ENCODE results near the gene STK17B.

DNA sequence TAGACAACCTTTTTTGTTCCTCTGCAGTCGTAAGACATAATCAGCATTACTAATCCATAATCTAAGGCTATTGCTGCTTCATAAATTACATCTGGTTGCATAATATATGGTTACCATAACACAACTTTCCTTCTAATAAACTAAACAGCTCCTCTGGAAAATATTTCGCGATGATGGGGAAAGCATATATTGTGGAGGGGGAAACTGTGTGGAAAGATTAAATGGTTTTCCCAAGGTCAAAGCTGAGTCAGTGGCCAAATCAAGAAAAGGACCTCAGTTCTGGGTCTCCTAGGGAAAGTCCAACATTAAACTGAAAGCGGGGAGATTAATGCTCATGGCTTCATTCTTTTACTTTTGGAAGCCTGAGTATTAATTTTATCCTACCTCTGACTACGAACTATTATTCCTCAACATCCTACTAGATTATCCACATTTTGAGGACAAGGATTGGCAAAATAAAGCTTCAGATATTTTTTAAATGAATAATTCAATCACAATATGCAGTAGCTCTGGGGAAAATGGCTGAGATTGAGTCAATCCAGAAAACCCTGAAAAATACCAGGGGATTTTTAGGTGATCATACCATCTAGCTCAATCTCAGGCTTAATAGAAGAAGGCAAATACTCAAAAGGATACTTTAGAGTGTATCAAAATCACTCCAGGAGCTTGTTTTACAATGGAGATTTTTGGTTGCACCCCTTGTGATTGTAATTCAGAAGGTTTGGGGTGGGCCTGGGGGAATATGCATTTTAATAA, 33.8 kb upstream of the STK17B start:
- TF ChIP-seq, protein P1, sequence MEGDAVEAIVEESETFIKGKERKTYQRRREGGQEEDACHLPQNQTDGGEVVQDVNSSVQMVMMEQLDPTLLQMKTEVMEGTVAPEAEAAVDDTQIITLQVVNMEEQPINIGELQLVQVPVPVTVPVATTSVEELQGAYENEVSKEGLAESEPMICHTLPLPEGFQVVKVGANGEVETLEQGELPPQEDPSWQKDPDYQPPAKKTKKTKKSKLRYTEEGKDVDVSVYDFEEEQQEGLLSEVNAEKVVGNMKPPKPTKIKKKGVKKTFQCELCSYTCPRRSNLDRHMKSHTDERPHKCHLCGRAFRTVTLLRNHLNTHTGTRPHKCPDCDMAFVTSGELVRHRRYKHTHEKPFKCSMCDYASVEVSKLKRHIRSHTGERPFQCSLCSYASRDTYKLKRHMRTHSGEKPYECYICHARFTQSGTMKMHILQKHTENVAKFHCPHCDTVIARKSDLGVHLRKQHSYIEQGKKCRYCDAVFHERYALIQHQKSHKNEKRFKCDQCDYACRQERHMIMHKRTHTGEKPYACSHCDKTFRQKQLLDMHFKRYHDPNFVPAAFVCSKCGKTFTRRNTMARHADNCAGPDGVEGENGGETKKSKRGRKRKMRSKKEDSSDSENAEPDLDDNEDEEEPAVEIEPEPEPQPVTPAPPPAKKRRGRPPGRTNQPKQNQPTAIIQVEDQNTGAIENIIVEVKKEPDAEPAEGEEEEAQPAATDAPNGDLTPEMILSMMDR (IDR thresholded peaks at IDR 0.05; ENCODE audit: low read depth, low read length, poor library complexity, severe bottlenecking), result no peak
- no peak for TF ChIP-seq EZH2phosphoT487 (IDR thresholded peaks at IDR 0.05; ENCODE audit: borderline replicate concordance, low read length)
